IPS-NIHi7 (cell line): ENCODE measurements around the gene WDFY2.

Experiments used
- DNase-seq: peaks from one replicate; pipeline ENCODE4 v3.0.0; 2012; ENCODE audit warnings: mixed read lengths; ENCODE audit errors: extremely low spot score

The WDFY2 gene

GRCh38 chr13:51601601-51602565 lies 17.6 kb downstream of the WDFY2 start:
- no peak for DNase-seq

- DNase-seq: no peak
Observed at GRCh38 chr13:51603716-51604115, 19.5 kb downstream of the WDFY2 start.

DNA sequence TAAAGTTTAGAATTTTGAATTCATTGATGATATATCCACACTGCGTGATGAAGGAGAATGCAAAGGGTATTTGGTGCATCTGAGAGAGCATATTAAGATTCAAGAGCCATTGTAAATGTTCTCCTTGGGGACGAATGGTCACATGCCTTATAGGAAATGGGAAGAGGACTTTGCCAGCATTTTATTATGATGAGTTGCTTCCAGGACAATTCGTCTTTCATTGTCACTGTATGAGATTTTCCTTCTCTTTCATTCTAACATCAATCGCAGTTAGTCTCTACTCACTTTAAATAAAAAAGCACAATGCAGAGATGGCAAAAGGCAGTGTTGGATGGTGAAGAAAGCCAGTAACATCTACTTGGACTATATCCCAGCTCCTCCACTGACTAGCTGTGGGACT lies 21.4 kb downstream of the WDFY2 start:
- DNase-seq: no peak

DNA sequence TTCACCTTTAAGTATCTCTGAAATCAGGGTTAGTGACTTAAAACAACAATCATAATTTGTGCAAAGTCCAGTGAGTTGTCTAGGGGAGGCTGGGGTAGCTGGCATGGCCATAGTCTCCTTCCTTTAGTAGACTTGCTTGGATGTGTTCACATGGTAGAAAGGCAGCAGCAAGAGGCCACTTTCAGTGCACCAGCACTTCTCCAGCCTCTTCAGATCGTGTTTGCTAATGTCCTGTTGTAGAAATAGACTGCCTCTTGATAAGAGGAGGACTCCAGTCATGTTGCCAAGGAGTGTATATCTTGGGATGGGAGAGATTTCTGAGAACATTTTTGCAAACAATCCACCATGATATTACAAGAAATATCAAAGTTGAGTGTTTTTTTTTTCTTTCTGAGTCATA lies 22.9 kb downstream of the WDFY2 start:
- no peak for DNase-seq

DNA sequence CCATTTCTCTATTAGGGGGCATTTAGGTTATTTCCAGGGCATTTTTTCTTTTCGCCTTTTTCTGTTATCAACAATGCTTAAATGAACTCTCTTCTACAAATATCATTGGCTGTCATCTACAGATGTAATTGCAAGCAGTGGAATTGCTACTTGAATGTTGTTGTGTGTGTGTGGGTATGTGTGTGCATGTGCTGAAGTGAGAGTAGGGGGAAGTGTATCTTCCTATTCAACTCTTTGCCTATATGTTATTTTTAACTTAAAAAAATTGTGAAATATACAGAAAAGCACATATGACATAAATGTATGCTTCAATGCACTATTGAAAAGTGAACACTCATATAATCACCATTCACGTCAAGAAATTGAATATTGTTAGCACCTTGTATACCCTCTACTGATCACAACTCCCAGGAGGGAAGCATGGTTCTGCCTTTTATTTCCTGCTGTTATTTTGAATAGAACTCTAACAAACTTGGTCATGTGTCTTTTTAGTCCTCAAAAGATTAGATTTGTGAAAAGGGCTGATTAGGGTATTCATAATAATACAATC lies 24.7 kb downstream of the WDFY2 start:
- no peak for DNase-seq

- no peak for DNase-seq
Observed at GRCh38 chr13:51612867-51613266, 28.6 kb downstream of the WDFY2 start.

DNA sequence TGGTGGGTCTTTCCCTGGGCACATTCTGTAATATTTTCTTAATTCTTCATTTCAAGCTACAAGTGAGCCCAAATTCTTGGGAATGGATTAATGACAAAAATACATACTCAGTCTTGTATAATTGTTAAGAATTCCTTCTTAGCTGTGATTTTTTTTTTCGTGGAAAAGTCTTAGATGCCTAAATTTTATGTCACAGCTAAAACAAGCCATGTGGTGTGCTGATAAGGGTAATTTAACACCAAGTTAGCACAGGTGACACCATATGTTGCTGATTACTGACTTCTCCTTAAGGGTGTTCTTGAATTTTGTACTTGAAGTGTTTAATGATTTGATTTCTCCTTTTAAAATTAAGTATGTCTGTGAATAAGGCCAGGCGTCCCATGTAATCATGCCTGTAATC lies 29.3 kb downstream of the WDFY2 start:
- DNase-seq: no peak

- DNase-seq: no peak
Observed at GRCh38 chr13:51614350-51614786, 30.1 kb downstream of the WDFY2 start.

GRCh38 chr13:51618626-51619025 lies 34.4 kb downstream of the WDFY2 start:
- DNase-seq: no peak

- DNase-seq: no peak
Observed at GRCh38 chr13:51619614-51620013, 35.4 kb downstream of the WDFY2 start.

DNA sequence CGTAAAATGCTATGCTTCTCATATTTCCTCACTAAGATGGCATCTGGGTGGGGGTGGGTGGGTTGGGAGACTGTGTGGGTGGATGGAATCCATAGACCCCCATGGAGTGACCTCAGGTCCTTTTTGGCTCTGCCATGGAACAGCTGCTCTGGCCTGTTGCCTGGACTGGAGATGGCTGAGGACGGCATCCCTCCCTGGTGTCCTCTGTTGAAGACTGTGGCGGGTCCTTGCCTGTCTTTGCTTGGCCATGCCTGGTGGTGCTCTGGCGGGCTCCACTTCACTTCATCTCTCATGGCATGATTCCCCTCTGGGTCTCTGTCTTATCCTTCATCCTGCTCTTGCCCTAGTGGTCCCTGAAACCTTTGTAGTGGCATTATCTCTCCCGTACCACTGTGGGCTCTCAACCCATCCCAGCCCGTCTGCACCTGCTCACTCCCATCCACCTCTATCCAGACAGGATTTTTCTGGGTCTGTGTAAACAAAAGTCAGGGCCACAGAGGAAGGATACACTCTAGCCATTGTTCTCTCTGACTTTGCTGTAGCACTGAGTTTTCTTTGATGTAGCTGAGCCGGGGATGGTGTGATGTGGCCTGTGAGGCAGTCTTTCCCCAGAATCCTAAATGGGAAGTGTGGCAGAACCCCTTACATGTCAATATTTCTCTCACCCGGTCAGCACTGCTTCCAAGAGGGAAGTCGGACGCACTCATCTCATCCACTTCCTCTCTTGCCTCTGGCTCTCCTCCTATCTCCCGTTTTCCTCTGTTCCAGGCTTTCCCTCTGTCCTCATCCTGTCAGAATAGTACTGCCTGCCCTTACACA lies 36.1 kb downstream of the WDFY2 start:
- DNase-seq: no peak

DNA sequence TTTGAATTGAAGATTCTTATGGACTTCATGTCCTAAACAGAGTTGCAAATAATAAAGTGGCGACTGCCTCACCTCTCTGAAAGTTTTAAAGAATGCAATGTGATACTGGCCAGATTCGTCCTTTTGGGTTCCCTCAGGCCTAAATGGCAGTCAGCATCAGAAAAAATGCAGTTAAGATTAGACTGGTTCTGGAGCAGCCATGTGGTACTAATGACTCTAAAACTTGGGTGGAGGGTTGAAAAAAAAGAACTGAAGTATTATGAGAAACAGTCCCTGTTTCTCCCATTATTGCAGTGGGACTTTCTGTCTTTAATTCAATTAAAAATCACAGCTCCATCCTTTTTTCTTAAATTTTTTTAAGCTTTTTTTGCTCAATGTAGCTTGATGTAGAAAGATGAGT lies 37.3 kb downstream of the WDFY2 start:
- no peak for DNase-seq

GRCh38 chr13:51623473-51623872 lies 39.2 kb downstream of the WDFY2 start:
- no peak for DNase-seq

DNA sequence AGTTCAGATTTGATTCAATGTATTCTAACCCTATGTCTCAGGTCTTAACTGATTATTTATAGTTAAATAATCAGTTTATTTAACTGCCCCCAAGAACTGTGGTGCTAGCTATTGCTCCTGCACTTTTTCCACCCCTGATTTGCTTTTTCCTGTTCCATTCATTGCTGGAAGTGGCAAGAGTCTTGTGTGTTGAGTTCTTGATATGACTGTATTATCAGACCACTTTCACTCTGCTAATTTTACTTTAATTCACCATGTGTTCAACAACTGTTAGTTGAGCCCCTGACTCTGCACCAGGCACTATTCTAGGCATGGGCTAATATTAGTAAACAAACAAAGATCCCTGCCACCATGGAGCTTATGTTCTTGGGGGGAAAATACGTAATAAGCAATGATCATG lies 39.9 kb downstream of the WDFY2 start:
- DNase-seq: no peak

DNA sequence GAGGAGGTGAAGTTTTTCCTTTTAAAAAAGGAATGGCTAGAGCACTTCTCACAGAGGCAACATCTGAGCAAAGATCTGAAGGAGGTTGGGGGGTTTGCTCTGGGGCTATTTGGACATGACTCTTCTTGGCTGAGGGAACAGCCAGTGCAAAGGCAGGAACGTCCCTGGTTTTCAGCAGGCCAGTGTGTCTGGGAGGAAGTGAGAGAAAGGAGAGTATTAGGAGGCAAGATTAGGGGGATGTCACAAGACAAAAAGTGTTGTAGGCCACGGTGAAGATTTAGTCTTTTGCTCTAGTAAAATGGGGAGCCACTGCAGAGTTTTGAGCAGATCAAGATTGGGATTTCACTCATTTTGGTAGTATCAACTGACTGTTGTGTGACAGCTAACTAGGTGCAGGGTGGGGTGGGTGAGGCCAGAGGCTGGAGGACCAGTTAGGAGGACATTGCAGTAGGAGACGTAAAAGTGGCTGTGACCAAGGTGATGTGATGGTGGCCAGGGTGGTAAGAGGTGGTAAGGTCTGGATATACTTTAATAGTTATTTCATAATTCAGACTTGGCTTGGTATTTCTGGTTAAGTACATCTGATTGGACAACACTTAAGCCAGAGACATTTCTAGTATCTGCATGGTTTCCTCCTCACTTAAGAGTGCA lies 40.6 kb downstream of the WDFY2 start:
- DNase-seq: no peak

- no peak for DNase-seq
Observed at GRCh38 chr13:51625555-51626345, 41.5 kb downstream of the WDFY2 start.

- DNase-seq: no peak
Observed at GRCh38 chr13:51626749-51627148, 42.5 kb downstream of the WDFY2 start.

DNA sequence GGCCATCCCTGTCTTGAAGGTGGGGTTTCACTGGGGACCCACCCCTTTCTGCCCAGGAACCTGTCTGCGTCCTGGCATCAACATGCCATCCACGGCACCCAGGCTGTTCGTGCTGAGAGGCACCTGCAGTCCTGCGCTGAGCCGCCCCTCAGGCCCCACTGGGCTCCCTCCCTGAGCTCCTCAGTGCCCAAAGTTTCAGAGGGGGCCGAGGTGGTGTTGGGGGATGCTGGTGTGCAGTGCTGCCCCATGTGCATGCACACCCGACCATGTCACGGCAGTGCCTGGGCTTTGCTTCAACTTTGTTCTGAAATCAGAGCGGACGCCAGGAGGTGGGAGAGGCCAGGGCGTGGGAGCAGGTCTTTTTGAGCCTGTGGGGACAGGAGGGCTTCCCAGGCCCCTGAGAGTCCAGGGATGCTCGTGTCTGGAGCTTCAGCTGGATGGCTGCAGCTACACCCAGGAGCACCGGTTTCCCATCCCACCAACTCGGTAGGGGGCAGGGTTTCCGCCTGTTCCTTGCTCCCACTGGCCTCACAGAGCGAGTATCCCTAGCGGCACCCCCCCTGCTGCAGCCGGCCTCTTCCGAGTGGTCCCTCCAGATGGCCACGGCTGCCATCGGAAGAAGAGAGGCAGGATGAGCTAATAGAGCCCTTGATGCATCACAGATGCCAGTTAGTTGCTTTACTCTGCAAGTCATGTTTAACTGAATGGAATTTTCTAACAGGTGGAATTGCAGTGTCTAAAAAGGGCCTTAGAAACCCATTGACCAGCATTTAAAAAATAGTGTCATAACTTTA lies 44.0 kb downstream of the WDFY2 start:
- DNase-seq: no peak

DNA sequence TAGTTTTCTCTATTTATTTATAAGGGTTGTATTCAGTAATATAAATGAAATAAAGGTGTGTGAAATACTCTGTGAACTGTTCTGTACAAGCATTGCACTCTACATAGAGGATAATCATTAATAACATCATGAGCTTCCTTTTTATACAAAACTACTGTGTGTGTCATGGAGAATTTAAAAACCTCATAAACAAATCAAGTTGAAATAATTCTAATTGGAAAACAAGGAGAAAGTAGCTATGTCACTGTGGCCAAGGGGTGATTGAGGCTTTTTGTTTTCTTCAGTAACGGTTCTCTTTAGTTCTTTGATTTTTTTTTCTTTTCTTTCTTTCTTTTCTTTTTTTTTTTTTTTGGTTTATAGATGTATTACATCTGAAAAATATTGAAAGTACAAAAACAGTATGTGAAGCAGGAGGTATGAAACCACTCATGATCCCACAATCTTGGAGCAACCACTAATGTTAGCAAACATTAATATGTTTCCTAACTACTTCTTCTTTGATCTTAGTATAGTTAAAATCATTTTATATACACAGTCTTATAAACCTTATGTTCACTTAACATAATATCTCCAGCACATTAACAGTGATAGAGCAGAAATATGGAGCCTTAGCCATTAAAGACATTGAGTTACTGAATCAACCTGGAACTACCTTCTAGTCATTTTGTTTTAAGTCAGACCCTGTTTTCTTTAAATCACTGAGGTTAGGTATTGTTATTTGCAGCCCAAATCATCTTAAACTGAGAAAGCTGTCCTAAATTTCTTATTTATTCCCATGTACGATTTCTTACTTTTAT lies 45.4 kb downstream of the WDFY2 start:
- DNase-seq: no peak

DNA sequence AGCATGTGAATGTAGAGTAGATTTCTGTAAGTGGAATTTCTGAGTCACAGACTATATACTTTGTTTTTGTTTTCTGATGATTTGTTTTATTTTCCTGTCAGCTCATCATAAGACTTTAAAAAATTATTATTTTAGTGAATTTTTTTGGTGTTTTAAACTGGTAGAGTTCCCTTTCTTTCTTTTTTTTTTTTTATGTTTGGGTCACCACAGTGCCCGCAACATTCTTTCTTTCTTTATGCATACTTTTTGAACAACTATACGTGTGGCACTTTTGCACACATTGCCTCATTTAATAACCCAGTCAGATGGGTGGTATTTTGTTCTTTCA lies 46.0 kb downstream of the WDFY2 start:
- DNase-seq: no peak
